ENCODE results near the gene CADPS.

DNA sequence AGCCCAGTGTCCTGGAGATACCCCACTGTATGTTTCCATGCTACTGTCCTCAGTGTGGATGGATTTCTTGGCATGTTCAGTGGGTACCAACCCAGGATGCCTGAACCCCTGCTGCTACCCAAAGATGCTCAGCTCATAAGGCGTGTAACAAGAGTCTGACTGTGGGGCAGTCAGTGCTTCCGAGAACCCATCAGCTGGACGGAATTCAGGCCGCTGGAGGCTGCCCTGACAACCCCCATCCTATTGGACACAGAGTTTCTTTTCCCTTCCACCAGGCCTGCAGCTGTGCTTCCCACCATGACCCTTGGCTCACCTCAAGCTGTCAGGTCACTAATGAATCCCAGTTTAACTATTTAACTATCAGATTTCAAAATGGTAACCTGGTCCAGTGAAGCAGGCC is 277.7 kb downstream of the CADPS start:
- TF ChIP-seq, protein P1, sequence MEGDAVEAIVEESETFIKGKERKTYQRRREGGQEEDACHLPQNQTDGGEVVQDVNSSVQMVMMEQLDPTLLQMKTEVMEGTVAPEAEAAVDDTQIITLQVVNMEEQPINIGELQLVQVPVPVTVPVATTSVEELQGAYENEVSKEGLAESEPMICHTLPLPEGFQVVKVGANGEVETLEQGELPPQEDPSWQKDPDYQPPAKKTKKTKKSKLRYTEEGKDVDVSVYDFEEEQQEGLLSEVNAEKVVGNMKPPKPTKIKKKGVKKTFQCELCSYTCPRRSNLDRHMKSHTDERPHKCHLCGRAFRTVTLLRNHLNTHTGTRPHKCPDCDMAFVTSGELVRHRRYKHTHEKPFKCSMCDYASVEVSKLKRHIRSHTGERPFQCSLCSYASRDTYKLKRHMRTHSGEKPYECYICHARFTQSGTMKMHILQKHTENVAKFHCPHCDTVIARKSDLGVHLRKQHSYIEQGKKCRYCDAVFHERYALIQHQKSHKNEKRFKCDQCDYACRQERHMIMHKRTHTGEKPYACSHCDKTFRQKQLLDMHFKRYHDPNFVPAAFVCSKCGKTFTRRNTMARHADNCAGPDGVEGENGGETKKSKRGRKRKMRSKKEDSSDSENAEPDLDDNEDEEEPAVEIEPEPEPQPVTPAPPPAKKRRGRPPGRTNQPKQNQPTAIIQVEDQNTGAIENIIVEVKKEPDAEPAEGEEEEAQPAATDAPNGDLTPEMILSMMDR (conservative IDR thresholded peaks at IDR 0.05) = no peak
- TF ChIP-seq EZH2 (IDR thresholded peaks at IDR 0.05; ENCODE audit: low read depth) = no peak

Measured in PC-9 (cell line).